GM23338 (cell line): ENCODE measurements around the gene PLOD2. TPM values are rescaled to one million over a fixed set of nuclear protein-coding genes. Genes with fewer than 3 reads are reported as not detected.

Source experiments
- ATAC-seq: fragments of 200-7000 bp; cut with Tn5 transposase; 3 replicates; pipeline ENCODE4 v1.9.1; 2020
- DNase-seq: peaks from one replicate; pipeline ENCODE4 v3.0.0-alpha.2; 2015; ENCODE audit warnings: low spot score
- H2AFZ ChIP-seq: fragments of 200-600 bp; sonication (generic); 2 replicates; pipeline ENCODE4 v1.8.0; 2016; ENCODE audit warnings: antibody characterized with exemption, mild to moderate bottlenecking, moderate library complexity
- H3F3A ChIP-seq: fragments of 200-600 bp; sonication (generic); replicated peaks from 2 replicates; pipeline ENCODE4 v1.8.0; 2017; ENCODE audit warnings: antibody characterized with exemption, mixed run types, low read depth
- H3K27ac ChIP-seq: fragments of 200-600 bp; sonication (generic); 2 replicates; pipeline ENCODE4 v1.6.1; 2016; ENCODE audit warnings: low read depth
- H3K27me3 ChIP-seq: fragments of 200-600 bp; sonication (generic); 2 replicates; pipeline ENCODE4 v1.8.0; 2016; ENCODE audit warnings: mild to moderate bottlenecking, mixed run types, moderate library complexity; ENCODE audit not compliant: insufficient read depth
- H3K36me3 ChIP-seq: fragments of 200-600 bp; sonication (generic); 2 replicates; pipeline ENCODE4 v1.8.0; 2016; ENCODE audit warnings: mild to moderate bottlenecking; ENCODE audit not compliant: insufficient read depth
- H3K4me1 ChIP-seq: fragments of 200-600 bp; sonication (generic); 2 replicates; pipeline ENCODE4 v1.8.0; 2016; ENCODE audit warnings: mild to moderate bottlenecking, moderate library complexity; ENCODE audit not compliant: insufficient read depth
- H3K4me2 ChIP-seq: fragments of 200-600 bp; sonication (generic); 2 replicates; pipeline ENCODE4 v1.7.1; 2017; ENCODE audit warnings: mixed run types
- H3K4me3 ChIP-seq: fragments of 200-600 bp; sonication (generic); 2 replicates; pipeline ENCODE4 v1.6.1; 2016; ENCODE audit warnings: mixed run types
- H3K79me2 ChIP-seq: fragments of 200-600 bp; sonication (generic); replicated peaks from 2 replicates; pipeline ENCODE4 v1.8.0; 2017; ENCODE audit warnings: mild to moderate bottlenecking; ENCODE audit not compliant: insufficient read depth
- H3K9me2 ChIP-seq: fragments of 200-600 bp; sonication (generic); 2 replicates; pipeline ENCODE4 v1.8.0; 2017; ENCODE audit not compliant: insufficient read depth
- H4K20me1 ChIP-seq: fragments of 200-600 bp; sonication (generic); replicated peaks from 2 replicates; pipeline ENCODE4 v1.8.0; 2017; ENCODE audit warnings: mild to moderate bottlenecking; ENCODE audit not compliant: insufficient read depth
- H3K27ac Mint-ChIP-seq: 2 replicates; pipeline ENCODE4 v1.8.0; 2020; ENCODE audit warnings: inconsistent platforms, mild to moderate bottlenecking, moderate library complexity, mixed read lengths
- H3K27me3 Mint-ChIP-seq: 3 replicates; pipeline ENCODE4 v1.8.0; 2022; ENCODE audit warnings: low read depth, mild to moderate bottlenecking, moderate library complexity, mixed read lengths, inconsistent platforms; ENCODE audit not compliant: insufficient read depth, poor library complexity
- H3K36me3 Mint-ChIP-seq: 3 replicates; pipeline ENCODE4 v1.8.0; 2021; ENCODE audit warnings: low read depth, mild to moderate bottlenecking, inconsistent platforms, moderate library complexity, mixed read lengths
- H3K4me1 Mint-ChIP-seq: 3 replicates; pipeline ENCODE4 v1.8.0; 2020; ENCODE audit warnings: mild to moderate bottlenecking, inconsistent platforms, mixed read lengths
- H3K4me3 Mint-ChIP-seq: 3 replicates; pipeline ENCODE4 v1.8.0; 2021; ENCODE audit warnings: moderate library complexity, mild to moderate bottlenecking, inconsistent platforms, mixed read lengths
- H3K9me3 Mint-ChIP-seq: 3 replicates; pipeline ENCODE4 v1.8.0; 2020; ENCODE audit warnings: moderate library complexity, mild to moderate bottlenecking, inconsistent platforms, mixed read lengths
- CREB1 ChIP-seq: fragments of 250-450 bp; sonication (Bioruptor Pico); IDR thresholded peaks from 2 replicates; pipeline ENCODE4 v1.5.0; 2020; ENCODE audit warnings: low read depth, mild to moderate bottlenecking, moderate library complexity
- ETS1 ChIP-seq: IDR thresholded peaks from 2 replicates; pipeline ENCODE4 v1.6.1; 2016; ENCODE audit warnings: antibody characterized with exemption
- EZH2phosphoT487 ChIP-seq: fragments of 200-600 bp; sonication (generic); IDR thresholded peaks from one replicate; pipeline ENCODE4 v1.8.1; 2018; ENCODE audit warnings: antibody characterized with exemption; ENCODE audit not compliant: unreplicated experiment
- JUNB ChIP-seq: IDR thresholded peaks from one replicate; pipeline ENCODE4 v1.6.1; 2016; ENCODE audit warnings: antibody characterized with exemption; ENCODE audit not compliant: unreplicated experiment
- POLR2AphosphoS5 ChIP-seq: IDR thresholded peaks from 2 replicates; pipeline ENCODE4 v1.6.1; 2016; ENCODE audit warnings: antibody characterized with exemption, low read depth
- REST ChIP-seq: IDR thresholded peaks from one replicate; pipeline ENCODE4 v1.6.1; 2018; ENCODE audit warnings: antibody characterized with exemption; ENCODE audit not compliant: unreplicated experiment
- ZNF114 ChIP-seq: fragments of 250-450 bp; sonication (Bioruptor Pico); IDR thresholded peaks from 2 replicates; pipeline ENCODE4 v1.5.0; 2020; ENCODE audit warnings: mild to moderate bottlenecking, moderate library complexity
- polyA plus RNA-seq: library from polyadenylated mRNA; unstranded; fragments of >200 nt; fragmentation: Nextera tagmentation; extraction: Ambion mirVana; gene quantifications from 2 replicates; pipeline ENCODE4 v1.2.1, GENCODE V29; 2016
- total RNA-seq: library from RNA; depleted of rRNA; stranded (reverse); fragments of >200 nt; shearing (Covaris generic); gene quantifications from 2 replicates; pipeline ENCODE4 v1.2.3, GENCODE V29; 2014
- TF ChIP-seq, protein P1 (sequence below), 2 experiments: fragments of 200-600 bp in 1 of 2; sonication (generic) in 1 of 2; conservative IDR thresholded peaks; 2 replicates each; pipeline versions ENCODE4 v1.5.1 to v1.6.1; 2016 to 2017; ENCODE audit warnings: antibody characterized with exemption in 2 of 2, low read depth in 2 of 2, mild to moderate bottlenecking in 2 of 2, moderate library complexity in 1 of 2

PLOD2 gene
- total and polyA plus RNA-seq, 2 experiments from 2014 or later = 26.7 to 30.5 TPM

DNA sequence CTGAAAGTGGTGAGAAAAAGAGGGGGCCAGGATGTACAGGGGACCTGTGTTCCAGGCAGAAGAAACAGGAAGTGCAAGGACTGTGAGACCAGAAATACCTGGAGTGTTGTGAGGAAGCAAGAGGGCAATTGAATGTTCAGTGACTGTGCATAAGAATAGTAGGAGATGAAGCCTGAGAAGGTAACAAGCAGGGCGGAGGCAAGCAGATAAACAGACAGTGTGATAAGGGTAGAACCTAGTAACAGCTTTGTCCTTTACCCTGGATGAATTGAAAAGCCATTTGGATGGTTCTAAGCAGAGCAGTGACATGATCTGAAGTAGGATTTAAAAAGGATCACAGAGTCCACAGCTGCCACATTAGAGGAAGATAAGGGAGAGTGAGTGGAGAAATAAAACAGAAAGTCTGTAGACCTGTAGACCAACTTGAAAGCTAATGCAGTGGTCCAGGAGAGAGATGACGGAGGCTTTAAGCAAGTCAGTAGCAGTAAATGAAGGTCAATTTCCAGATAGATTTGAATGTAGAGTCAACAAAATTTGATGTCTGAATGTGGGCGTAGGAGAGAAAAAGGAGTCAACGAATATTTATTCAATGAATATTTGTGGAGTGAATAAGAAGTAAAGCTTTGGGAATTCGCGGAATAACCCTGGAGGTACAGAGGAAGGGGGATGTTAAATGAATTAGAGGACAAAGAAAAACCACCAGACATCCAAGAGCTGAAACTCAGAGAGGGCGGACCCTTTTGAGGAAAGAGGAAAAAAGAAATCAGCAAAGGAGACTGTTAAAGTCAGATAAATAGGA lies 4.2 kb upstream of the PLOD2 start (continued):
- TF ChIP-seq, protein P1, sequence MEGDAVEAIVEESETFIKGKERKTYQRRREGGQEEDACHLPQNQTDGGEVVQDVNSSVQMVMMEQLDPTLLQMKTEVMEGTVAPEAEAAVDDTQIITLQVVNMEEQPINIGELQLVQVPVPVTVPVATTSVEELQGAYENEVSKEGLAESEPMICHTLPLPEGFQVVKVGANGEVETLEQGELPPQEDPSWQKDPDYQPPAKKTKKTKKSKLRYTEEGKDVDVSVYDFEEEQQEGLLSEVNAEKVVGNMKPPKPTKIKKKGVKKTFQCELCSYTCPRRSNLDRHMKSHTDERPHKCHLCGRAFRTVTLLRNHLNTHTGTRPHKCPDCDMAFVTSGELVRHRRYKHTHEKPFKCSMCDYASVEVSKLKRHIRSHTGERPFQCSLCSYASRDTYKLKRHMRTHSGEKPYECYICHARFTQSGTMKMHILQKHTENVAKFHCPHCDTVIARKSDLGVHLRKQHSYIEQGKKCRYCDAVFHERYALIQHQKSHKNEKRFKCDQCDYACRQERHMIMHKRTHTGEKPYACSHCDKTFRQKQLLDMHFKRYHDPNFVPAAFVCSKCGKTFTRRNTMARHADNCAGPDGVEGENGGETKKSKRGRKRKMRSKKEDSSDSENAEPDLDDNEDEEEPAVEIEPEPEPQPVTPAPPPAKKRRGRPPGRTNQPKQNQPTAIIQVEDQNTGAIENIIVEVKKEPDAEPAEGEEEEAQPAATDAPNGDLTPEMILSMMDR (conservative IDR thresholded peaks at IDR 0.05; ENCODE audit: low read depth in 2 of 2) = no peak
- no peak for TF ChIP-seq ZNF114
- TF ChIP-seq ETS1 = no peak
- no peak for TF ChIP-seq CREB1 (CRISPR knock-in tag)
- TF ChIP-seq REST = no peak

DNA sequence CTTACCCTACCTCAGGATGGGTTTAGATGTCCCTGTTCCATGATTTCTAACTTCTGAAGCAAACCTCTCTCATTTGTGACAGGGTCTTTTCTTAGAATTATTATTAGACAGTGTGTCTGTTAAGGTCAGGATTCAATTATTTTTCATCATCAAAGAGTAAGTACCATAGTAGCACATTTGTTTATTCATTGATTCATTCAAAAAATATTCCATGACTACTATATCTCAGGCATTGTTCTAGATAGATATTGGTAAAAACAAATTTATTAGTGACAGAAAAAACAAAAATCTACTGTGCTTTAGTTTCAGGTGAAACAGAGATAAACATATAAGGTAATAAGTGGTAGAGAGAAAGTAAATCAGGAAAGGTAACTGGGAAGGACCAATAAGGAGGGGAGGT lies 3.5 kb upstream of the PLOD2 start:
- Mint-ChIP-seq H3K9me3 (no peaks in the 10 kb centered on the region), H3K27me3 (peaks cover 8% of the 10 kb centered on the region), H3K27ac (no peak overlapping the region), H3K36me3 (no peaks in the 10 kb centered on the region), H3K4me3 (no peak overlapping the region; the same call in 2 of the 3 replicates), H3K4me1 (peaks cover 31% of the 10 kb centered on the region)
- Histone ChIP-seq H4K20me1 (no peaks in the 10 kb centered on the region), H3K4me2 (no peak overlapping the region), H3K36me3 (no peaks in the 10 kb centered on the region), H3K9me2 (0 out of 2 replicates have a peak, but pooled peaks cover 7% of the 10 kb centered on the region), H3K4me3 (no peak overlapping the region), H3K27ac (no peak overlapping the region), H3K4me1 (peaks cover 26% of the 10 kb centered on the region), H3F3A (peaks cover 6% of the 10 kb centered on the region; the same call in 1 of the 2 replicates), H3K79me2 (peaks cover 3% of the 10 kb centered on the region; the same call in 1 of the 2 replicates), H2AFZ (no peak overlapping the region), H3K27me3 (peaks cover 16% of the 10 kb centered on the region)
- DNase-seq (no peak), ATAC-seq (no peak)
- TF ChIP-seq ETS1 (no peak), JUNB (no peak), POLR2AphosphoS5 (no peak), CREB1 (CRISPR knock-in tag) (no peak), EZH2phosphoT487 (no peak)
- TF ChIP-seq, protein P1 (conservative IDR thresholded peaks at IDR 0.05; ENCODE audit: low read depth in 2 of 2) = no peak
